GM18517 (cell line): Measurements from ENCODE around the gene HTR6.

Source experiments
- ATAC-seq: cut with Tn5 transposase; IDR thresholded peaks from one replicate; pipeline ENCODE4 v1.9.1; 2021; ENCODE audit warnings: mild to moderate bottlenecking, moderate library complexity; ENCODE audit not compliant: unreplicated experiment

Gene HTR6

GRCh38 chr1:19656134-19656779, 8.4 kb upstream of the HTR6 start:
- ATAC-seq: no peak

- ATAC-seq: no peak
Observed at GRCh38 chr1:19656780-19657466, 7.8 kb upstream of the HTR6 start.

- ATAC-seq: no peak
Observed at GRCh38 chr1:19657511-19657910, 7.2 kb upstream of the HTR6 start.

- no peak for ATAC-seq
Observed at GRCh38 chr1:19658186-19658585, 6.5 kb upstream of the HTR6 start.

- no peak for ATAC-seq
Observed at GRCh38 chr1:19661721-19662228, 2.9 kb upstream of the HTR6 start.

- no peak for ATAC-seq
Observed at GRCh38 chr1:19662313-19662712, 2.4 kb upstream of the HTR6 start.

- no peak for ATAC-seq
Observed at GRCh38 chr1:19665186-19665495, 466 bp downstream of the HTR6 start.

GRCh38 chr1:19665496-19666465, 1.1 kb downstream of the HTR6 start:
- ATAC-seq: no peak

GRCh38 chr1:19668888-19669287, 4.2 kb downstream of the HTR6 start:
- no peak for ATAC-seq

GRCh38 chr1:19670787-19671186, 6.1 kb downstream of the HTR6 start:
- ATAC-seq: no peak

- no peak for ATAC-seq
Observed at GRCh38 chr1:19672237-19672636, 7.6 kb downstream of the HTR6 start.

- no peak for ATAC-seq
Observed at GRCh38 chr1:19675797-19676196, 11.1 kb downstream of the HTR6 start.

- ATAC-seq: no peak
Observed at GRCh38 chr1:19676438-19676922, 11.8 kb downstream of the HTR6 start.

GRCh38 chr1:19678493-19678892, 13.8 kb downstream of the HTR6 start:
- ATAC-seq: no peak

- ATAC-seq: no peak
Observed at GRCh38 chr1:19678931-19679453, 14.3 kb downstream of the HTR6 start.

- ATAC-seq: no peak
Observed at GRCh38 chr1:19679691-19680090, 15.0 kb downstream of the HTR6 start.

- ATAC-seq: no peak
Observed at GRCh38 chr1:19680644-19681043, 16.0 kb downstream of the HTR6 start.

- ATAC-seq: no peak
Observed at GRCh38 chr1:19682257-19682656, 17.6 kb downstream of the HTR6 start.

GRCh38 chr1:19682901-19683300, 18.2 kb downstream of the HTR6 start:
- no peak for ATAC-seq

GRCh38 chr1:19683351-19683750, 18.7 kb downstream of the HTR6 start:
- ATAC-seq: no peak

- no peak for ATAC-seq
Observed at GRCh38 chr1:19684677-19685076, 20.0 kb downstream of the HTR6 start.
